ENCODE results near the gene PRR30. TPM values are rescaled to one million over a fixed set of nuclear protein-coding genes. Genes with fewer than 3 reads are reported as not detected.
A peak's percentile ranks its signal among the peaks of the same experiment; 100 is the strongest.

The PRR30 gene
- not detected for total RNA-seq
- polyA plus RNA-seq (2013, experiment 1 of 2) = not detected
- polyA plus RNA-seq (2013, experiment 2 of 2) = not detected
- 0 reads per million in 172 experiments for total RNA-seq

DNA sequence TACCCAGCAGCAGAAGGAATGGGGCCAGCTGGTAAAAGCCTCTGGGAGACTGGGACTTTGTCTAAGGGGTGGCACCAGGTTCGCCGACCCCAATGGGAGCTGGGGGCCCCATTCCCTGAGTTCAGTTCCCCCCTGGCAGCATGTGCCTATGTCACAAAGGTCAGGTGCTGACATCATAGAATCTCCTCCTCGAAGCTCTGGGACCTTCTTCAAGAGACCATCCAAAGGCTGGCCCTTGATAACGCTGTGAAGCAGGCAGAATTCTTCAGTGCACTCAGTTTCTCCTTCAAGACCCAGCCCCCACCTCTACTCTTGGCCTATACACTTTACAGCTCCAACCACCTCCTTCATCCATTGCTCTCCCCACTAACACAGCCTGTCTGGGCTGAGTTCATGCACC is at the start of gene PRR30:
Gene PRR30 (minus strand): TSS at position 101 of the 400 bp plus-strand sequence. CDS start 1,081 bp downstream, outside the sequence.
- POLR2A ChIA-PET = no interaction called here
- no peak for ATAC-seq (ENCODE audit: poor library complexity)
- H3K36me3 Mint-ChIP-seq (ENCODE audit: low read depth) = no peaks in the 10 kb centered on the region
- H3K4me3 Mint-ChIP-seq = peak within 1 kb of the TSS; percentile 52
- H3K27ac Mint-ChIP-seq = no peak within 1 kb of the TSS
- no peaks in the 10 kb centered on the region for H3K36me3 ChIP-seq (ENCODE audit: insufficient read depth, low read length)
- peaks cover 0 to 3% of the 10 kb centered on the region in 2 experiments for H3K9me3 ChIP-seq (ENCODE audit: control insufficient read depth in 1 of 2, insufficient read depth in 1 of 2, low read length in 2 of 2)
- peaks cover 6% of the 10 kb centered on the region for H3K27me3 Mint-ChIP-seq
- CTCF ChIA-PET = interaction anchor here (0.6 kb wide), 1 partner anchor 30 kb away, joined by 3 read pairs; no protein-coding TSS in a partner anchor
- H3K4me1 Mint-ChIP-seq (ENCODE audit: low read depth) = peaks cover 3% of the 10 kb centered on the region
- peaks cover 6% of the 10 kb centered on the region for H3K4me1 ChIP-seq (ENCODE audit: insufficient read depth, low read length)
- TF ChIP-seq, protein P1, sequence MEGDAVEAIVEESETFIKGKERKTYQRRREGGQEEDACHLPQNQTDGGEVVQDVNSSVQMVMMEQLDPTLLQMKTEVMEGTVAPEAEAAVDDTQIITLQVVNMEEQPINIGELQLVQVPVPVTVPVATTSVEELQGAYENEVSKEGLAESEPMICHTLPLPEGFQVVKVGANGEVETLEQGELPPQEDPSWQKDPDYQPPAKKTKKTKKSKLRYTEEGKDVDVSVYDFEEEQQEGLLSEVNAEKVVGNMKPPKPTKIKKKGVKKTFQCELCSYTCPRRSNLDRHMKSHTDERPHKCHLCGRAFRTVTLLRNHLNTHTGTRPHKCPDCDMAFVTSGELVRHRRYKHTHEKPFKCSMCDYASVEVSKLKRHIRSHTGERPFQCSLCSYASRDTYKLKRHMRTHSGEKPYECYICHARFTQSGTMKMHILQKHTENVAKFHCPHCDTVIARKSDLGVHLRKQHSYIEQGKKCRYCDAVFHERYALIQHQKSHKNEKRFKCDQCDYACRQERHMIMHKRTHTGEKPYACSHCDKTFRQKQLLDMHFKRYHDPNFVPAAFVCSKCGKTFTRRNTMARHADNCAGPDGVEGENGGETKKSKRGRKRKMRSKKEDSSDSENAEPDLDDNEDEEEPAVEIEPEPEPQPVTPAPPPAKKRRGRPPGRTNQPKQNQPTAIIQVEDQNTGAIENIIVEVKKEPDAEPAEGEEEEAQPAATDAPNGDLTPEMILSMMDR (IDR thresholded peaks at IDR 0.05) = no peak
- DNase-seq = no peak
- intact Hi-C loops (cut with DNase I, micrococcal nuclease) = loop anchor here in 1 of 2 experiments (5.0 kb wide), 1 partner anchor 238 kb away; no protein-coding TSS in a partner anchor
- no peak within 1 kb of the TSS for H3K27ac ChIP-seq (ENCODE audit: low read depth in 1 of 2, low read length in 2 of 2)
- peaks cover 5% of the 10 kb centered on the region for H3K9me3 Mint-ChIP-seq
- no peak within 1 kb of the TSS for H3K4me3 ChIP-seq (ENCODE audit: low read length)
- H3K27me3 ChIP-seq (ENCODE audit: control insufficient read depth in 1 of 2, insufficient read depth in 2 of 2, low read length in 2 of 2) = no peaks in the 10 kb centered on the region

DNA sequence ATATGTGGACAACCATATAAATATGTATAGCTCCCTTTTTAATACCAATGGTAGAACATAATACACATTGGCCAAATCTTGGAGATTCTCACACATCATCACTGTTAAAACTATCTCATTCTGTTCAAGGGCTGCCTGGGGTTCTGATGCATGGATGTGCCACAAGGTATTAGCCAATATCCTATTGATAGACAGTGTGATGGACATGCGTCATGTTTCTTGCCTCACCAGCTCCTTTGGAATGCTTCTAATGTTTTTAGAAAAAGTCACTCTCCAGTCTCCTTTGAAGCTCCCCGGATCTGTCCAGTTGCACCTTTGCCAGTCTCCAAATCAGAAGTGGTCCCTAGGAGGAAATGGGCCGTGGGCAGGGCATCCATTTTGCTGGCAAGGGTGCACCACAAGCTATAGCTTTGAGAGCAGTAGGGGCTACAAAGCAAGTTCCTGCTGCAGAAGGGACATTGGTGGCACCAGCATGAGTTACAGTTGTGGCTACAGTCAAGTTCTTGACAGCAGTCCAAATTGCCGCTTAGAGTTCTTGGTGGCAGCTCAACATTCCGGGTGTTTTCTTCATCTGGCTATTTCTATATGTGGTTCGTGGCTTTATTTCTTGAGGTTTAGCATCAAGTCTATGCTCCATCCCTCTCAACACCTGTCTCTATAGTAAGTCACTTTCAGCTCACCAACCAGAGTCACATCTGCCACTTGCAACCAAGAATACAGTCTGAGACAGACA is 47.6 kb upstream of the PRR30 start:
- Mint-ChIP-seq H3K9me3 (no peaks in the 10 kb centered on the region), H3K27me3 (peaks cover 25% of the 10 kb centered on the region), H3K4me1 (ENCODE audit: low read depth) (no peaks in the 10 kb centered on the region), H3K36me3 (ENCODE audit: low read depth) (no peaks in the 10 kb centered on the region), H3K4me3 (no peak overlapping the region), H3K27ac (no peak overlapping the region)
- ChIA-PET CTCF (no interaction called here), POLR2A (no interaction called here)
- TF ChIP-seq, protein P1 (IDR thresholded peaks at IDR 0.05) = no peak
- ATAC-seq (ENCODE audit: poor library complexity) (no peak), DNase-seq (no peak)
- H3K4me1 ChIP-seq (ENCODE audit: insufficient read depth, low read length) = no peaks in the 10 kb centered on the region
- H3K27ac ChIP-seq (ENCODE audit: low read depth in 1 of 2, low read length in 2 of 2) = no peak overlapping the region
- H3K4me3 ChIP-seq (ENCODE audit: low read length) = no peak overlapping the region
- H3K9me3 ChIP-seq (ENCODE audit: control insufficient read depth in 1 of 2, insufficient read depth in 1 of 2, low read length in 2 of 2) = no peaks in the 10 kb centered on the region
- H3K27me3 ChIP-seq (ENCODE audit: control insufficient read depth in 1 of 2, insufficient read depth in 2 of 2, low read length in 2 of 2) = peaks cover 3 to 10% of the 10 kb centered on the region in 2 experiments
- no peaks in the 10 kb centered on the region for H3K36me3 ChIP-seq (ENCODE audit: insufficient read depth, low read length)
- intact Hi-C loops (cut with DNase I, micrococcal nuclease) = no loop called here

DNA sequence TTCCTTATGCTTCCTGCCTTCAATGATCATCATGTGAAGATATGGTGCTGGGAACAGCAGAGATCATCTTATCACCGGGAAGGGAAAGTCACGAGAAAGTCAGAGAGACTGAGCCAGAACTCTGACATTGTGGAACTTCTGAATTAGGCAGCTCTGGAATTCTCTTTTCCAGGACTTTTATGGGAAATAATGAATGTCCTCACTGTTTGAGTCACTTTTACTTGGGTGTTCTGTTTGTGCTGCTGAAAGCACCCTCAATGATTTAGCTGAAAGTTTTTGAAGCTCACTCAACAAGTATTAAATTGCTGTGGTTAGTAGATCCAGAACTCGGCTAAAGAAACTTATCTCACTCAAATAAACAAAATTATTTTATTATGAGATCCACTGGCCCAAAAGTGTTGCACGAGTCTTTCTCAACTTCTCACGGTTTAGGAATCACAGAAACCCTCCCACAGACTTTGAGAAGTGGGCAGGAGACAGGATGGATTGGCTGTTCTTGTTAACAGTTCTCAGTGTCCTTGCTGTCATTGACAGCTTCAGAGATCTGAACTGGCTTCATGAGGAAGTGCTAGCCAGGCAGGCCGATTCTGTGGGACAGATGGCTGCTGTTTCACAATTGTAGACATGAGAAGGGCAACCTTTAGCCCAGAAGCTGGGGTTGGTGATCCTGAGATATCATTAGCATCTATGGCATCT is 46.3 kb upstream of the PRR30 start:
- intact Hi-C loops (cut with DNase I, micrococcal nuclease) = no loop called here
- Histone ChIP-seq H3K4me3 (ENCODE audit: low read length) (no peak overlapping the region), H3K4me1 (ENCODE audit: insufficient read depth, low read length) (no peaks in the 10 kb centered on the region), H3K27me3 (ENCODE audit: control insufficient read depth in 1 of 2, insufficient read depth in 2 of 2, low read length in 2 of 2) (peaks cover 9 to 10% of the 10 kb centered on the region in 2 experiments), H3K27ac (ENCODE audit: low read depth in 1 of 2, low read length in 2 of 2) (no peak overlapping the region), H3K36me3 (ENCODE audit: insufficient read depth, low read length) (no peaks in the 10 kb centered on the region), H3K9me3 (ENCODE audit: control insufficient read depth in 1 of 2, insufficient read depth in 1 of 2, low read length in 2 of 2) (no peaks in the 10 kb centered on the region)
- DNase-seq = no peak
- H3K9me3 Mint-ChIP-seq = no peaks in the 10 kb centered on the region
- no peaks in the 10 kb centered on the region for H3K4me1 Mint-ChIP-seq (ENCODE audit: low read depth)
- CTCF ChIA-PET = interaction anchor here (0.7 kb wide), 1 partner anchor 15 kb away, joined by 3 read pairs; no protein-coding TSS in a partner anchor
- no peak for ATAC-seq (ENCODE audit: poor library complexity)
- H3K27ac Mint-ChIP-seq = no peak overlapping the region
- no peak overlapping the region for H3K4me3 Mint-ChIP-seq
- TF ChIP-seq, protein P1 (IDR thresholded peaks at IDR 0.05) = no peak
- H3K27me3 Mint-ChIP-seq = peaks cover 31% of the 10 kb centered on the region
- POLR2A ChIA-PET = no interaction called here
- H3K36me3 Mint-ChIP-seq (ENCODE audit: low read depth) = no peaks in the 10 kb centered on the region

All from CD4-positive, alpha-beta T cell (primary cell).